BJ (cell line): ENCODE results near the gene CCDC187. TPM values are rescaled to one million over a fixed set of nuclear protein-coding genes. Genes with fewer than 3 reads are reported as not detected.

Experiments used
- CTCF ChIA-PET: fragments of 350-600 bp; formaldehyde crosslinking; extraction: SDS; loops from one replicate; lab custom pipeline; 2021; ENCODE audit warnings: antibody characterized with exemption, inconsistent platforms; lab: Yijun Ruan, JAX
- POLR2A ChIA-PET: fragments of 300-600 bp; sonication (Branson Sonifier 250); formaldehyde crosslinking; extraction: SDS; loops from one replicate; lab custom pipeline; 2021; ENCODE audit warnings: antibody characterized with exemption; lab: Charles Lee
- DNase-seq: peaks from one replicate; pipeline ENCODE4 v3.0.0-alpha.2; 2011; ENCODE audit warnings: low read depth
- H3K27me3 ChIP-seq: 2 replicates; pipeline ENCODE4 v1.6.0; 2011; ENCODE audit warnings: low read length; ENCODE audit not compliant: control insufficient read depth, insufficient read depth
- H3K36me3 ChIP-seq: 2 replicates; pipeline ENCODE4 v1.5.1; 2011; ENCODE audit warnings: low read length; ENCODE audit not compliant: control insufficient read depth, insufficient read depth
- H3K4me3 ChIP-seq: 2 replicates; pipeline ENCODE4 v1.5.1; 2011; ENCODE audit warnings: low read depth, mild to moderate bottlenecking, control low read depth, low read length
- polyA plus RNA-seq: library from polyadenylated mRNA; depleted of rRNA; stranded (reverse); fragments of >200 nt; gene quantifications from 2 replicates; pipeline ENCODE4 v1.2.3, GENCODE V29; 2011
- TF ChIP-seq, protein P1 (sequence below): IDR thresholded peaks from 2 replicates; pipeline ENCODE4 v1.5.1; 2011; ENCODE audit warnings: low read depth, mild to moderate bottlenecking, control low read depth, inconsistent platforms, low read length, moderate library complexity; ENCODE audit not compliant: insufficient read depth

CCDC187 gene
- polyA plus RNA-seq, 1 experiment: not detected

GRCh38 chr9:136262671-136263178 lies 41.2 kb downstream of the CCDC187 start:
- POLR2A ChIA-PET: no interaction called here
- Histone ChIP-seq H3K27me3 (peaks cover 1% of the 10 kb centered on the region; the same call in 1 of the 2 replicates), H3K4me3 (no peak overlapping the region), H3K36me3 (no peaks in the 10 kb centered on the region)
- TF ChIP-seq, protein P1, sequence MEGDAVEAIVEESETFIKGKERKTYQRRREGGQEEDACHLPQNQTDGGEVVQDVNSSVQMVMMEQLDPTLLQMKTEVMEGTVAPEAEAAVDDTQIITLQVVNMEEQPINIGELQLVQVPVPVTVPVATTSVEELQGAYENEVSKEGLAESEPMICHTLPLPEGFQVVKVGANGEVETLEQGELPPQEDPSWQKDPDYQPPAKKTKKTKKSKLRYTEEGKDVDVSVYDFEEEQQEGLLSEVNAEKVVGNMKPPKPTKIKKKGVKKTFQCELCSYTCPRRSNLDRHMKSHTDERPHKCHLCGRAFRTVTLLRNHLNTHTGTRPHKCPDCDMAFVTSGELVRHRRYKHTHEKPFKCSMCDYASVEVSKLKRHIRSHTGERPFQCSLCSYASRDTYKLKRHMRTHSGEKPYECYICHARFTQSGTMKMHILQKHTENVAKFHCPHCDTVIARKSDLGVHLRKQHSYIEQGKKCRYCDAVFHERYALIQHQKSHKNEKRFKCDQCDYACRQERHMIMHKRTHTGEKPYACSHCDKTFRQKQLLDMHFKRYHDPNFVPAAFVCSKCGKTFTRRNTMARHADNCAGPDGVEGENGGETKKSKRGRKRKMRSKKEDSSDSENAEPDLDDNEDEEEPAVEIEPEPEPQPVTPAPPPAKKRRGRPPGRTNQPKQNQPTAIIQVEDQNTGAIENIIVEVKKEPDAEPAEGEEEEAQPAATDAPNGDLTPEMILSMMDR: no peak
- CTCF ChIA-PET: no interaction called here
- no peak for DNase-seq

DNA sequence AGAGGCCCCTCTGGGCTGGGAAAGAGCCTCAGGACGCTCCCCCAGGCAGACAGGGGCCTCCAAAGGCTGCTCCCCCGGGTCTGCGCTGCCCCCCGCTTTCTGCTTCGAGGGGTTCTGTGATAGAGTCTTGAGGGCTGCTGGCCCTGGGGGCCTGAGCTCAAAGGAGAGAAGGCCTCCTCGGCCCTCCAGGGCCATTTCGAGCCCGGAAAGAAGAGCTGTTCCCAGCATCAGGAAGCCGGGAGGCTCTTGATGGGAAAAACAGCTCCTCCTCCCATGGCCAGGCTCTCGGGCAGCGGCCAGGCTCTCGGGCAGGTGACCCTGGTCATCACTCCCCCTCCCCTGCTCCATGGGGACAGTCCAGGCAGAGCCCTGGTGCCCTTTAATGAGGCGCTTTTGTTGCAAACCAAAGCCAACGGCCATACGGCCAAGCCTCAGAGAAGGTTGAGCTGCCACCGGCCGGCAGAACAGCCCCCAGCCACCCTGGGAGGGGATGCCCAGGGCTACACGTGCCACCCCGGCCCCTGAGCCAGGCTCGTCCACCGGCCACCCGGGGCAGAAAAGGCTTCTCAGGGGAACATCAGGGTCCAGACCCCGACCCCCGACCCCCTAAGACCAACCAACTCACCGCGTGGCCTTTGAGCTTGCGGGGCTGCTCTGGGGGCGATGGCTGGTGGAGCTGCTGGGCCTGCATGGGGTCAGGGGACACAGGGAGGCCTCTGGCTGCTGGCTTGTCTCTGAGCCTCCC lies 42.0 kb downstream of the CCDC187 start:
- POLR2A ChIA-PET: no interaction called here
- TF ChIP-seq, protein P1: no peak
- no peaks in the 10 kb centered on the region for H3K36me3 ChIP-seq
- H3K4me3 ChIP-seq: no peak overlapping the region
- H3K27me3 ChIP-seq: peaks cover 1% of the 10 kb centered on the region; the same call in 1 of the 2 replicates
- no peak for DNase-seq
- CTCF ChIA-PET: interaction anchor here (0.9 kb wide), 1 partner anchor 1433 kb away, joined by 3 read pairs; no protein-coding TSS in a partner anchor

GRCh38 chr9:136260936-136261472 lies 42.9 kb downstream of the CCDC187 start:
- H3K27me3 ChIP-seq: peaks cover 1% of the 10 kb centered on the region; the same call in 1 of the 2 replicates
- no peaks in the 10 kb centered on the region for H3K36me3 ChIP-seq
- no peak for DNase-seq
- CTCF ChIA-PET: interaction anchor here (0.8 to 0.9 kb wide), 2 partner anchors 22 to 1434 kb away, joined by 3 read pairs; no protein-coding TSS in a partner anchor
- no peak overlapping the region for H3K4me3 ChIP-seq
- TF ChIP-seq, protein P1: no peak
- POLR2A ChIA-PET: no interaction called here

GRCh38 chr9:136260521-136260920 lies 43.4 kb downstream of the CCDC187 start:
- H3K36me3 ChIP-seq: no peaks in the 10 kb centered on the region
- TF ChIP-seq, protein P1: no peak
- ChIA-PET CTCF (interaction anchor here (0.8 kb wide), 1 partner anchor 23 kb away, joined by 3 read pairs; no protein-coding TSS in a partner anchor), POLR2A (no interaction called here)
- no peak for DNase-seq
- no peak overlapping the region for H3K4me3 ChIP-seq
- H3K27me3 ChIP-seq: peaks cover 1% of the 10 kb centered on the region; the same call in 1 of the 2 replicates

GRCh38 chr9:136259836-136260235 lies 44.1 kb downstream of the CCDC187 start:
- Histone ChIP-seq H3K27me3 (peaks cover 1% of the 10 kb centered on the region; the same call in 1 of the 2 replicates), H3K4me3 (no peak overlapping the region), H3K36me3 (no peaks in the 10 kb centered on the region)
- no peak for DNase-seq
- TF ChIP-seq, protein P1: no peak
- CTCF ChIA-PET: no interaction called here
- POLR2A ChIA-PET: no interaction called here
